ENCODE measurements around the gene GCC2. TPM values are rescaled to one million over a fixed set of nuclear protein-coding genes. Genes with fewer than 3 reads are reported as not detected.
"Not testable (repeated sequence)": the region's sequence is repeated elsewhere in the genome, so short reads cannot be mapped to it uniquely, and the experiment has no call there.

The GCC2 gene
- total and polyA plus RNA-seq, 2 donors (not counting 3 experiments of a cell fraction or from before 2014, with no cell fraction given), result 4.1 to 38.7 TPM

GRCh38 chr2:108428286-108429009 is 20.6 kb upstream of the GCC2 start:
- no peak overlapping the region for H2AFZ ChIP-seq (ENCODE audit: low read depth, low read length)
- no peaks in the 10 kb centered on the region for H3K79me2 ChIP-seq (ENCODE audit: control insufficient read depth, insufficient read depth, low read length)
- no peak overlapping the region for H3K27ac ChIP-seq (ENCODE audit: insufficient read depth, low read depth, low read length)
- BruUV-seq (replicated peaks), result no TSS peak
- H3K4me3 ChIP-seq (replicated peaks in 1 of 3; ENCODE audit: insufficient read depth in 1 of 3, low read depth in 1 of 3, low read length in 3 of 3), result no peak overlapping the region
- H3K4me2 ChIP-seq (ENCODE audit: insufficient read depth, low read length), result no peak overlapping the region
- dilution Hi-C loops (cut with MboI; ENCODE audit: extremely low pct_ligation_motif_present, low sequenced_read_pairs) (no loop called here), intact Hi-C loops (cut with micrococcal nuclease) (no loop called here)
- ChIA-PET POLR2A (no interaction called here), CTCF (interaction anchor here (0.8 to 1.4 kb wide), 2 partner anchors 11 to 156 kb away, joined by 4 read pairs; no protein-coding TSS in a partner anchor)
- FAIRE-seq (no peak), DNase-seq (ENCODE audit: low read depth, low spot score) (peak; percentile 91)
- H3K36me3 ChIP-seq (ENCODE audit: control insufficient read depth in 2 of 2, extremely low read depth in 1 of 2, insufficient read depth in 2 of 2, low read length in 2 of 2), result no peaks in the 10 kb centered on the region
- no peak overlapping the region for H3K9ac ChIP-seq (replicated peaks; ENCODE audit: extremely low read depth, insufficient read depth, low read length)
- H3K9me3 ChIP-seq (replicated peaks; ENCODE audit: control insufficient read depth, insufficient read depth, low read length), result no peaks in the 10 kb centered on the region
- peaks cover 6 to 8% of the 10 kb centered on the region in 2 experiments for H3K27me3 ChIP-seq (ENCODE audit: control insufficient read depth in 2 of 2, insufficient read depth in 2 of 2, low read length in 2 of 2)
- no peak for TF ChIP-seq POLR2AphosphoS5 (IDR thresholded peaks at IDR 0.05; ENCODE audit: insufficient read depth, low read depth, low read length)
- no peak for TF ChIP-seq EZH2 (IDR thresholded peaks at IDR 0.05; ENCODE audit: borderline replicate concordance, low read depth, low read length, severe bottlenecking)
- no peak for TF ChIP-seq JUN (IDR thresholded peaks at IDR 0.05; ENCODE audit: borderline replicate concordance, insufficient read depth, insufficient read length, low read depth)
- TF ChIP-seq FOS (IDR thresholded peaks at IDR 0.05; ENCODE audit: borderline replicate concordance, insufficient read depth, low read length), result no peak
- TF ChIP-seq MYC (IDR thresholded peaks at IDR 0.05; ENCODE audit: low read depth, low read length), result no peak
- no peak for TF ChIP-seq CTCF (IDR thresholded peaks at IDR 0.05; ENCODE audit: extremely low read depth in 1 of 2, insufficient read depth in 1 of 2, low read depth in 1 of 2, low read length in 2 of 2)
- no peak for TF ChIP-seq GATA2 (IDR thresholded peaks at IDR 0.05; ENCODE audit: insufficient read depth, insufficient read length, low read depth, low read length)
- TF ChIP-seq MAX (IDR thresholded peaks at IDR 0.05; ENCODE audit: insufficient read depth, insufficient read length), result no peak
- TF ChIP-seq POLR2A (IDR thresholded peaks at IDR 0.05; ENCODE audit: low read depth, low read length), result no peak
- H3K9me1 ChIP-seq (replicated peaks; ENCODE audit: control insufficient read depth, extremely low read depth, insufficient read depth, low read length), result no peaks in the 10 kb centered on the region
- no peaks in the 10 kb centered on the region for H3K4me1 ChIP-seq (ENCODE audit: control insufficient read depth, extremely low read depth, insufficient read depth, low read length)
- H4K20me1 ChIP-seq (replicated peaks; ENCODE audit: control insufficient read depth, extremely low read depth, insufficient read depth, low read length), result no peaks in the 10 kb centered on the region

GRCh38 chr2:108435578-108435977 is 13.4 kb upstream of the GCC2 start:
- H3K27ac ChIP-seq (ENCODE audit: insufficient read depth, low read depth, low read length); H4K20me1 ChIP-seq (replicated peaks; ENCODE audit: control insufficient read depth, extremely low read depth, insufficient read depth, low read length); H3K4me2 ChIP-seq (ENCODE audit: insufficient read depth, low read length); H3K4me1 ChIP-seq (ENCODE audit: control insufficient read depth, extremely low read depth, insufficient read depth, low read length); H3K9me1 ChIP-seq (replicated peaks; ENCODE audit: control insufficient read depth, extremely low read depth, insufficient read depth, low read length); H3K27me3 ChIP-seq (ENCODE audit: control insufficient read depth in 2 of 2, insufficient read depth in 2 of 2, low read length in 2 of 2); CTCF ChIA-PET; intact Hi-C loops (cut with micrococcal nuclease); FAIRE-seq; H3K9ac ChIP-seq (replicated peaks; ENCODE audit: extremely low read depth, insufficient read depth, low read length); dilution Hi-C loops (cut with MboI; ENCODE audit: extremely low pct_ligation_motif_present, low sequenced_read_pairs); BruUV-seq (replicated peaks); H3K79me2 ChIP-seq (ENCODE audit: control insufficient read depth, insufficient read depth, low read length); H3K36me3 ChIP-seq (ENCODE audit: control insufficient read depth in 2 of 2, extremely low read depth in 1 of 2, insufficient read depth in 2 of 2, low read length in 2 of 2); H3K4me3 ChIP-seq (replicated peaks in 1 of 3; ENCODE audit: insufficient read depth in 1 of 3, low read depth in 1 of 3, low read length in 3 of 3); POLR2A ChIA-PET; H2AFZ ChIP-seq (ENCODE audit: low read depth, low read length); H3K9me3 ChIP-seq (replicated peaks; ENCODE audit: control insufficient read depth, insufficient read depth, low read length); DNase-seq (ENCODE audit: low read depth, low spot score): not testable (repeated sequence)
